HCT116 (cell line): ENCODE data around the gene INPP5D. TPM values are rescaled to one million over a fixed set of nuclear protein-coding genes. Genes with fewer than 3 reads are reported as not detected.

Experiments
- ATAC-seq: fragments of 200-7000 bp; cut with Tn5 transposase; 2 replicates; pipeline ENCODE4 v1.9.1; 2020; ENCODE audit warnings: mild to moderate bottlenecking, moderate library complexity
- BruUV-seq: library from RNA; stranded (reverse); fragments of 400-500 nt; replicated peaks from 2 replicates; lab custom pipeline; 2021; lab: Mats Ljungman, UMichigan
- CTCF ChIA-PET: fragments of 300-600 bp; sonication (Branson Sonifier 250); formaldehyde crosslinking; loops from one replicate; lab custom pipeline; 2021; ENCODE audit warnings: antibody characterized with exemption; lab: Charles Lee
- POLR2A ChIA-PET: fragments of 300-600, 350-600 bp; sonication (Branson Sonifier 250); formaldehyde crosslinking; loops from one replicate; lab custom pipeline; 2021; ENCODE audit warnings: antibody characterized with exemption; lab: Charles Lee
- RAD21 ChIA-PET, 2 experiments: fragments of 300-600 bp; sonication (Branson Sonifier 250); formaldehyde crosslinking; loops; one replicate each; lab custom pipeline; 2023; ENCODE audit warnings: low total read pairs in 2 of 2; ENCODE audit not compliant: uncharacterized antibody in 2 of 2, unreplicated experiment in 2 of 2, low non-redundant PET in 1 of 2; lab: Charles Lee
- DNase-seq: peaks from one replicate; pipeline ENCODE4 v3.0.0-alpha.2; 2010; ENCODE audit warnings: low read depth, low spot score
- H2AFZ ChIP-seq: fragments of 200-600 bp; shearing (Covaris generic), sonication (generic); 2 replicates; pipeline ENCODE4 v1.6.1; 2017; ENCODE audit warnings: low read depth, mixed run types, mixed read lengths, antibody characterized with exemption, low read length; ENCODE audit not compliant: poor library complexity, severe bottlenecking
- H3K27ac ChIP-seq: 2 replicates; pipeline ENCODE4 v1.5.1; 2012; ENCODE audit warnings: low read depth, low read length
- H3K27me3 ChIP-seq: fragments of 200-600 bp; sonication (generic); 2 replicates; pipeline ENCODE4 v1.6.1; 2016; ENCODE audit warnings: mixed run types, low read length, mixed read lengths; ENCODE audit not compliant: insufficient read depth
- H3K36me3 ChIP-seq, 2 experiments: fragments of 200-500 bp in 1 of 2; fragments of 200-600 bp in 1 of 2; sonication (Bioruptor generic) in 1 of 2; sonication (generic) in 1 of 2; 2 replicates each; pipeline versions ENCODE4 v1.5.1 to v1.6.1; 2014 to 2016; ENCODE audit warnings: low read length in 2 of 2, inconsistent platforms in 1 of 2, mixed read lengths in 1 of 2, mixed run types in 1 of 2; ENCODE audit not compliant: insufficient read depth in 2 of 2, control insufficient read depth in 1 of 2
- H3K4me1 ChIP-seq, 2 experiments: fragments of 200-600 bp in 1 of 2; sonication (generic) in 1 of 2; 2 replicates each; pipeline versions ENCODE4 v1.5.1 to v1.6.1; 2012 to 2017; ENCODE audit warnings: low read length in 2 of 2, inconsistent platforms in 1 of 2, mild to moderate bottlenecking in 1 of 2, mixed read lengths in 1 of 2, mixed run types in 1 of 2, moderate library complexity in 1 of 2; ENCODE audit not compliant: insufficient read depth in 2 of 2, control insufficient read depth in 1 of 2
- H3K4me2 ChIP-seq: fragments of 200-600 bp; sonication (generic); 2 replicates; pipeline ENCODE4 v1.6.1; 2017; ENCODE audit warnings: mixed run types, low read length, mixed read lengths
- H3K4me3 ChIP-seq, 2 experiments: fragments of 200-600 bp in 1 of 2; sonication (generic) in 1 of 2; replicated peaks in 1 of 2; 2 replicates each; pipeline ENCODE4 v1.5.1; 2011 to 2016; ENCODE audit warnings: low read length in 2 of 2, control low read depth in 1 of 2, low read depth in 1 of 2, mild to moderate bottlenecking in 1 of 2, mixed read lengths in 1 of 2, mixed run types in 1 of 2
- H3K79me2 ChIP-seq: fragments of 200-600 bp; sonication (generic); 2 replicates; pipeline ENCODE4 v1.6.1; 2017; ENCODE audit warnings: mild to moderate bottlenecking, mixed run types, low read length, moderate library complexity, mixed read lengths; ENCODE audit not compliant: insufficient read depth
- H3K9ac ChIP-seq: fragments of 200-600 bp; sonication (generic); 2 replicates; pipeline ENCODE4 v1.6.1; 2016; ENCODE audit warnings: low read length, mixed read lengths
- H3K9me2 ChIP-seq: fragments of 200-600 bp; sonication (generic), shearing (Covaris generic); 2 replicates; pipeline ENCODE4 v1.6.1; 2017; ENCODE audit warnings: mixed run types, mild to moderate bottlenecking, moderate library complexity; ENCODE audit not compliant: insufficient read depth
- H3K9me3 ChIP-seq, 2 experiments: fragments of 200-500 bp in 1 of 2; fragments of 200-600 bp in 1 of 2; sonication (Bioruptor generic) in 1 of 2; sonication (generic) in 1 of 2; 2 replicates each; pipeline ENCODE4 v1.6.1; 2014 to 2017; ENCODE audit warnings: low read length in 2 of 2, mixed read lengths in 2 of 2, inconsistent platforms in 1 of 2, low read depth in 1 of 2, mild to moderate bottlenecking in 1 of 2, mixed run types in 1 of 2, moderate library complexity in 1 of 2; ENCODE audit not compliant: control insufficient read depth in 1 of 2, insufficient read depth in 1 of 2
- H4K20me1 ChIP-seq: fragments of 200-600 bp; sonication (generic), shearing (Covaris generic); 2 replicates; pipeline ENCODE4 v1.6.1; 2017; ENCODE audit warnings: mixed run types, mild to moderate bottlenecking, moderate library complexity; ENCODE audit not compliant: insufficient read depth
- JUND ChIP-seq: IDR thresholded peaks from 2 replicates; pipeline ENCODE4 v1.6.1; 2012
- SP1 ChIP-seq: IDR thresholded peaks from 2 replicates; pipeline ENCODE4 v1.6.1; 2012; ENCODE audit warnings: low read depth
- YY1 ChIP-seq: IDR thresholded peaks from 2 replicates; pipeline ENCODE4 v1.6.1; 2011; ENCODE audit warnings: low read length, low read depth, moderate library complexity, mild to moderate bottlenecking; ENCODE audit not compliant: insufficient replicate concordance; ENCODE audit errors: extremely low read depth
- ZBTB33 ChIP-seq: IDR thresholded peaks from 2 replicates; pipeline ENCODE4 v1.6.1; 2011; ENCODE audit warnings: mild to moderate bottlenecking, low read length, moderate library complexity; ENCODE audit not compliant: insufficient replicate concordance; ENCODE audit errors: extremely low read depth
- ZNF274 ChIP-seq: fragments of 200-500 bp; sonication (Bioruptor generic); IDR thresholded peaks from 2 replicates; pipeline ENCODE4 v1.6.1; 2014; ENCODE audit warnings: mild to moderate bottlenecking, low read depth, low read length, inconsistent platforms
- intact Hi-C: fragments of 100-400 bp; cut with micrococcal nuclease; formaldehyde crosslinking; loops from 2 replicates; pipeline ENCODE4 v1.10.0; 2022
- total RNA-seq: library from RNA; stranded (reverse); gene quantifications from one replicate; pipeline ENCODE4 v1.2.1, GENCODE V29; 2021; ENCODE audit not compliant: unreplicated experiment

INPP5D gene
- total RNA-seq, 1 experiment from 2014 or later, result 1.8 TPM

GRCh38 chr2:233217892-233218377 lies 157.8 kb downstream of the INPP5D start:
- no peaks in the 10 kb centered on the region for H4K20me1 ChIP-seq
- RAD21 ChIA-PET, result interaction anchor here in 1 of 2 experiments (0.7 kb wide), 1 partner anchor 1929 kb away, joined by 4 read pairs; no protein-coding TSS in a partner anchor
- H3K9me2 ChIP-seq, result no peaks in the 10 kb centered on the region
- intact Hi-C loops, result no loop called here
- no peak overlapping the region for H3K4me2 ChIP-seq
- POLR2A ChIA-PET, result no interaction called here
- H3K79me2 ChIP-seq, result no peaks in the 10 kb centered on the region
- peak overlapping the region; percentile 5 for H2AFZ ChIP-seq
- TF ChIP-seq JUND (no peak), YY1 (peak; percentile 70), ZNF274 (no peak)
- CTCF ChIA-PET, result no interaction called here
- no peak overlapping the region for H3K4me3 ChIP-seq
- H3K9me3 ChIP-seq, result no peaks in the 10 kb centered on the region
- DNase-seq, result no peak
- no TSS peak for BruUV-seq
- H3K27me3 ChIP-seq, result no peaks in the 10 kb centered on the region
- ATAC-seq, result no peak
- H3K36me3 ChIP-seq, result no peaks in the 10 kb centered on the region
- H3K27ac ChIP-seq, result no peak overlapping the region
- H3K4me1 ChIP-seq, result peaks cover 0 to under 1% of the 10 kb centered on the region in 2 experiments; a peak in 1 of 4 replicates
- no peak overlapping the region for H3K9ac ChIP-seq

- ChIA-PET CTCF (interaction anchor here (1.0 kb wide), 1 partner anchor 10 kb away, joined by 3 read pairs; no protein-coding TSS in a partner anchor), RAD21 (no interaction called here), POLR2A (no interaction called here)
- Histone ChIP-seq H3K79me2 (no peaks in the 10 kb centered on the region), H3K27ac (no peak overlapping the region), H3K9me3 (no peaks in the 10 kb centered on the region), H3K4me1 (no peaks in the 10 kb centered on the region), H3K27me3 (no peaks in the 10 kb centered on the region), H3K36me3 (no peaks in the 10 kb centered on the region), H3K9ac (no peak overlapping the region), H4K20me1 (no peaks in the 10 kb centered on the region), H3K4me3 (no peak overlapping the region), H3K4me2 (no peak overlapping the region), H2AFZ (no peak overlapping the region), H3K9me2 (no peaks in the 10 kb centered on the region)
- no TSS peak for BruUV-seq
- no peak for TF ChIP-seq ZBTB33
- TF ChIP-seq SP1, result no peak
- no peak for TF ChIP-seq JUND
- no peak for ATAC-seq
- no peak for DNase-seq
- intact Hi-C loops, result no loop called here
Observed at GRCh38 chr2:233218836-233219235, 158.7 kb downstream of the INPP5D start.
